IPS DF 4.7 (cell line): ENCODE data around the gene GTF2H4.

ENCODE experiments used
- DNase-seq: peaks from one replicate; pipeline ENCODE4 v3.0.0-alpha.2; 2013; ENCODE audit warnings: low spot score; ENCODE audit errors: extremely low read depth

The GTF2H4 gene

DNA sequence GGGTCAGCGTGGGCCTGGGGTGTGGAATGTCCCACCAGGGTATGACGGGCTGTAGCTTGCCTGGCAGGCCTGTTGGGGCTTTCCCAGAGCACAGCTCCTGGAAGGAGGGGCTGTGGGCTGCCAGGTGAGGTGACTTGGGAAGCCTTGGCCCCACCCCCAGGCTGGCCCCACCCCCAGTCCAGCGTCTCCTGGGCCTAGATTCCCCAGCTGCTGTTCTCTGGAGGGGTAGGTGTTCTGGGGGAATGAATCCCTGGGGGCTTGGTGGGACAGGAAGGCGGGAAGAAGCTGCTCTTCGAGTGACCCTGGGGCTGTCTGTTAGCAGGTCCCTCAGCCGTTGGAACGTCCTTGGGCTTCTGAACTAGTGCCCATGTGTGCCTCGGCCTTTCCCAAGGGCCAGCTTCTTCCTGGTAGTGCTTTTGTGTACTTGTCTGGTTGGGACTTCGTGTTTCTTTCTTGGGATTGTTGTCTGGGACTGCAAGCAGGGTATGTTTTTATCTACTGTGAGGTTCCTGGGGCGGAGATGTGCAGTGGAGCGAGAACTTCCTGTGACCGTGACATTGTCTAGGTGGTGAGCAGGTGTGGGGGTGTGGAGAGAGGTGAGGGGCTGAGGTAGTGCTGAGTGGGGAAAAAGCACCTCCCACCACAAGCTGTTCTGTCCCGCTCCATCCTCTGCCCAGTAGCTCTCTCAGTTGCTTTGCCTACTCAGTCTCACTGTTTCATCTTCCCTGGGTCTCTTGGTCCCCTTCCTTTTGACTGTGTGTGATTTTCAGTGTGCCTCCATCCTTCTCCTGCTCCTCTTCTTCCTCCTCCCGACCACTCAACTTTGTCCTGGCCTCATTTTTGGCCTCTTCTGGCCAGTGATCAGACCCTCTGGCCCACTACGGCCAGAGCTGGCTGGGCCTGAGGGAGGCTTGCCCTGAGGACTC, 25.0 kb upstream of the GTF2H4 start:
- no peak for DNase-seq

DNA sequence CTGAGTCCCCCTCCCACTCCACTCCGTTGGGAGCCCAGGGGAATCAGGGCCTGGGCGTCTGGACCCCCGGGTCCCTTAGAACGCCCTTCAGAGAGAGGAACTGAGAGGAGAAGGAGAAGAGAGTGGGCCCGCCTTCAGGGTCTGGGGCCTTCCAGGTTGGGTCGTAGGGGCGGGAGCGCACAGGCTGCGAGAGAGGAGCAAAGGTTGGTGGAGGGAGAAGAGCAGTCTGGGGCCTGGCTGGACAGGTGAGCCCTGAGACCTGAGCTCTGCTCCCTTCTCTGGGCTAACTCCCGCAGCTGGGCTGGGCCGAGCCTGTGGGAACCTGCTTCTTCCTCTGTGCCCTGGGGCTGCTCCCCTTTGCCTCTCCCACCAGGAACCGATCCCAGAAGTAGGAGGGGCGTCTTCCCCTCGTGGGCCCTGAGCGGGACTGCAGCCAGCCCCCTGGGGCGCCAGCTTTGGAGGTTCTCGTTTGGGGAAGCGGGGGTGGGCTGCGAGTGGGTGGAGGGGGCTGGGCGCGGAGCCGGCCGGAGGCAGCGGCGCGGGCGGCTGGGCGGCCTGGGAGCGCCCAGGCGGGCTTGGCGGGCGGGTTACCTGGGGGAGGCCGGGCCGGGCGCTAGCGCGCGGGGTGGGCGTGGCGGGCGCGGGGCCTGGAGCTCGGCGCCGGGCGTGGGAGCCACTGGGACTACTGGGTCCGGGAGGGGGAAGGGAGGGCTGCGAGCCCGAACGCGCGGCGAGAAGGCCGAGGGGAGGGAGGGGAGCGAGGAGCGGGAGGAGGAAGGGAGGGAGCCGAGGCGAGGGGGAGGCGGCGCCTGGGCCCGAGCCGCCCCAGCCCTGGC, 24.1 kb upstream of the GTF2H4 start, which contains the start of gene DDR1:
DDR1 (plus strand) TSS at position 835 of the 836 bp plus-strand sequence. CDS start 4,211 bp downstream, outside the sequence.
- DNase-seq: no peak

- no peak for DNase-seq
These were observed 23.2 kb upstream of the GTF2H4 start for GRCh38 chr6:30884521-30885480.

GRCh38 chr6:30885481-30885998, 22.5 kb upstream of the GTF2H4 start:
- DNase-seq: no peak

GRCh38 chr6:30885999-30886896, 21.8 kb upstream of the GTF2H4 start:
- peak; percentile 91 for DNase-seq

- DNase-seq: no peak
These were observed 21.1 kb upstream of the GTF2H4 start for GRCh38 chr6:30886897-30887255.

DNA sequence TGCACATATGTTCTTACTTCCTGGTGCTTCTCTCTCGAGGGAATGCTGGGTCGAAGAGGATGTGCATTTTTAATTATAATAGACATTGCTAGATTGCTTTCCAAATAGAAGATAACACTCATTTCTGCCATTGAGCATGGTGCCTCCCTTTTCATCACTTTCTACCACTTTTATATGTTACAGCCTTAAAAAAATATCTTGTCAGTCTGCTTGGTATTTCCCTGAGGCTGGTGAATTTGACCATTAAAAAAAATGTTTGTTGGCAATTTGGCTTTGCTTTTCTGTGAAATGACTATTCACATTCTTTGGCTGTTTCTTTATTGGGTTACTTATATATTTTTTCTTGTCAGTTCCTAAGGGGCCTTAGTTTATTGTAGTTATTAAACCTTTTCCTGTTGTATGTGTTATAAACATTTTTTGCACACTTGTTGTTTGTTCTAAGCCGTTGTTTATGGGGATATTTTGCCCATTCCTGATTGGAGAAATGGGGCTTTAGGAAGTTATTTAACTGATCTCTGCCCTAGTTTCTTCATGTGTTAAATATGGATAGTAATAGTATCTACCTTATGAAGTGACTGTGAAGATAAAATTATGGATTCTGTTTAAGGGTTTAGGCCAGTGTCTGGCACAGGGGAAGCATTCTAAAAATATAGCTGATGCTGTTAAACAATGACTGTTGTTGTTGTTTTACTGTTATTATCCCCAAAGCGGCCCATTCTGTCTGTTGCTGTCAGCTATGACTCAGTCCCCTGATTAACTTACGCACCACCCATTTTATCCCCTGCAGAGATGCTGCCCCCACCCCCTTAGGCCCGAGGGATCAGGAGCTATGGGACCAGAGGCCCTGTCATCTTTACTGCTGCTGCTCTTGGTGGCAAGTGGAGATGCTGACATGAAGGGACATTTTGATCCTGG, 19.8 kb upstream of the GTF2H4 start:
- no peak for DNase-seq

GRCh38 chr6:30888816-30889495, 19.1 kb upstream of the GTF2H4 start:
- no peak for DNase-seq

GRCh38 chr6:30889496-30889885, 18.5 kb upstream of the GTF2H4 start:
- no peak for DNase-seq

GRCh38 chr6:30889921-30890645, 17.9 kb upstream of the GTF2H4 start:
- DNase-seq: no peak

DNA sequence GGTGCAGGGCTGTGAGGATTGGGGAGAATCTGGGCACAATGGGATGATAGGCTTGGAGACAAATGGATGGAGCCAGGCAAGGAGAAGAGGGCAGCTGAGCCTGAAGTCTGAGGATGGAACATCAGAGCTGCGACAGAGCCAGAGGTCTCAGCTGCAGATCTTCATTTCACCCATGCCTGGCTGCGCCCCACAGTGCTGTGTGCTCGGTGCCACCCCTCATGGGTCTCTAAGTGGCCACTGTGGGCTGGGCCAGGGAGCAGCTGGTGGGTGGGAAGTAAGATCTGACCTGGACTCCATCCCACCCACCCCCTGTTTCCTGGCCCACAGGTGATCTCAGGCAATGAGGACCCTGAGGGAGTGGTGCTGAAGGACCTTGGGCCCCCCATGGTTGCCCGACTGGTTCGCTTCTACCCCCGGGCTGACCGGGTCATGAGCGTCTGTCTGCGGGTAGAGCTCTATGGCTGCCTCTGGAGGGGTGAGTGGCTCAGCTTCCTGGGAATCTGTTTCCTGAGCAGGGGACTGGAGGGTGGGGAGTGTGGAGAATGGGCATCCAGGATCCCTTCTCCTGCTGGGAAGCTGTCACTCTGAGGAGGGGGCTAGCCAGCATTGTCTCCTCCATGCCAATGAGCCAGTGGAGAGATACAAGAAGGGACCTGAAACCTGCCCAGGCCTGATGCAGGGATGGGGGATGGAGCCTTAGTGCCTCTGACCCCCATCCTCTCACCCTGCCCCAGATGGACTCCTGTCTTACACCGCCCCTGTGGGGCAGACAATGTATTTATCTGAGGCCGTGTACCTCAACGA, 17.2 kb upstream of the GTF2H4 start:
- no peak for DNase-seq

DNA sequence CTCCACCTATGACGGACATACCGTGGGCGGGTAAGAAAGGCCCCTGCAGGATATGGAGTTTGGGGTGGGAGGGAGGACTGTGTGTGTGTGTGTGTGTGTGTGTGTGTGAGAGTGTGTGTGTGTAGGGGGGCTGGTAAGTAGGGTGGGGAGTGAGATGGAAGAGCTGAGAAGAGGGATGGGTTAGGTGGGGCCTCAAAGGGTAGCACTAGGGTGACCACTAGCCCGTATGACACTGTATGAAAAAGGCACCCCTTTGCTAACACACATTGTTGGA, 16.6 kb upstream of the GTF2H4 start:
- no peak for DNase-seq

DNA sequence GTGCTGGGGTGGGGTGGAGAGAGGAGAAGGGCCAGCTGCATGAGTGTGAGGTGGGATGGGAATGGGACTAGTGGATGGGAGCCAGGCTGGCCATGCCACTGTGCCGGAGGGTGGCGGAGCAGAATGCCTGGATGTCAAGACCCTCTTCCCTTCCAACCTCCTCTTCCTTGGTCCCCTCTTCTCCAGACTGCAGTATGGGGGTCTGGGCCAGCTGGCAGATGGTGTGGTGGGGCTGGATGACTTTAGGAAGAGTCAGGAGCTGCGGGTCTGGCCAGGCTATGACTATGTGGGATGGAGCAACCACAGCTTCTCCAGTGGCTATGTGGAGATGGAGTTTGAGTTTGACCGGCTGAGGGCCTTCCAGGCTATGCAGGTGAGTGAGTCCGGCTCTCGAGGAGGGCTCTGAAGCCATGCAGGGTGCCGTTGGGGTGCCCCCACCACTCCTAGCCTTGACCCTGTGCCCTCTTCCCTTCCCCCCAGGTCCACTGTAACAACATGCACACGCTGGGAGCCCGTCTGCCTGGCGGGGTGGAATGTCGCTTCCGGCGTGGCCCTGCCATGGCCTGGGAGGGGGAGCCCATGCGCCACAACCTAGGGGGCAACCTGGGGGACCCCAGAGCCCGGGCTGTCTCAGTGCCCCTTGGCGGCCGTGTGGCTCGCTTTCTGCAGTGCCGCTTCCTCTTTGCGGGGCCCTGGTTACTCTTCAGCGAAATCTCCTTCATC, 16.0 kb upstream of the GTF2H4 start:
- DNase-seq: no peak

- no peak for DNase-seq
These were observed 14.9 kb upstream of the GTF2H4 start for GRCh38 chr6:30893001-30893591.

GRCh38 chr6:30893666-30894065, 14.3 kb upstream of the GTF2H4 start:
- DNase-seq: no peak

DNA sequence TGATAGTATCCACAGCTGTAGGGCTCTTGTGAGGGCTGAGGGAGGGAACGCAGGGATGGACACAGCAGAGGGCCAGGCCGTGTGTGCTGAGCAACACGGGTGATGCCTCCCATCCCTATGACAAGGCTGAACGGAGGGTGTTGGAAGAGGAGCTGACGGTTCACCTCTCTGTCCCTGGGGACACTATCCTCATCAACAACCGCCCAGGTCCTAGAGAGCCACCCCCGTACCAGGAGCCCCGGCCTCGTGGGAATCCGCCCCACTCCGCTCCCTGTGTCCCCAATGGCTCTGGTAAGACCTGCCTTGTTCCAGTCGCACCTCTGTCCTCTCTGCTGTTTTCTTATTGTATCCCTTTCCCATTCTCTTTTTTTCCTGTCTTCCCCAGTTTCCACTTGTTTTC, 13.6 kb upstream of the GTF2H4 start:
- no peak for DNase-seq
